HepG2 (cell line): ENCODE measurements around the gene EEF1AKMT4. TPM values are rescaled to one million over a fixed set of nuclear protein-coding genes. Genes with fewer than 3 reads are reported as not detected.
A peak's percentile ranks its signal among the peaks of the same experiment; 100 is the strongest.

Source experiments
- ARID2 ChIP-seq: sonication (generic); formaldehyde crosslinking; IDR thresholded peaks from 2 replicates; pipeline ENCODE4 v1.8.1; 2022; ENCODE audit warnings: mild to moderate bottlenecking, missing genetic modification reagents, borderline replicate concordance
- CENPBD1 ChIP-seq: sonication (generic); formaldehyde crosslinking; IDR thresholded peaks from 2 replicates; pipeline ENCODE4 v1.8.0; 2022; ENCODE audit warnings: missing genetic modification reagents, low read depth, mild to moderate bottlenecking, borderline replicate concordance
- FOXO4 ChIP-seq: sonication (generic); formaldehyde crosslinking; conservative IDR thresholded peaks from 2 replicates; pipeline ENCODE4 v1.8.1; 2023; ENCODE audit warnings: missing genetic modification reagents
- HOXA7 ChIP-seq: sonication (generic); formaldehyde crosslinking; IDR thresholded peaks from 2 replicates; pipeline ENCODE4 v1.8.1; 2022; ENCODE audit warnings: mild to moderate bottlenecking, missing genetic modification reagents, moderate library complexity
- IKZF4 ChIP-seq: sonication (generic); formaldehyde crosslinking; IDR thresholded peaks from 2 replicates; pipeline ENCODE4 v1.5.1; 2020; ENCODE audit warnings: borderline replicate concordance, mild to moderate bottlenecking, low read depth, missing genetic modification reagents; ENCODE audit errors: not compliant biosample characterization
- JUN ChIP-seq: sonication (generic); formaldehyde crosslinking; IDR thresholded peaks from 2 replicates; pipeline ENCODE4 v1.4.0; 2020; ENCODE audit warnings: mild to moderate bottlenecking, missing genetic modification reagents
- MIXL1 ChIP-seq: IDR thresholded peaks from 2 replicates; pipeline ENCODE4 v1.6.1; 2016
- MTA1 ChIP-seq: sonication (generic); formaldehyde crosslinking; IDR thresholded peaks from 2 replicates; pipeline ENCODE4 v1.4.0; 2020; ENCODE audit warnings: missing genetic modification reagents, mild to moderate bottlenecking, borderline replicate concordance
- MXI1 ChIP-seq: IDR thresholded peaks from 3 replicates; pipeline ENCODE4 v1.6.1; 2012; ENCODE audit warnings: low read depth, low read length, inconsistent platforms, borderline replicate concordance
- RERE ChIP-seq: IDR thresholded peaks from 2 replicates; pipeline ENCODE4 v1.6.1; 2016; ENCODE audit warnings: low read depth, missing genetic modification reagents, missing compliant biosample characterization
- RXRA ChIP-seq: sonication (generic); formaldehyde crosslinking; IDR thresholded peaks from 2 replicates; pipeline ENCODE4 v1.5.1; 2020; ENCODE audit warnings: missing genetic modification reagents
- SNAPC2 ChIP-seq: sonication (generic); formaldehyde crosslinking; IDR thresholded peaks from 2 replicates; pipeline ENCODE4 v1.8.1; 2022; ENCODE audit warnings: mild to moderate bottlenecking, missing genetic modification reagents
- SPEN ChIP-seq: sonication (generic); formaldehyde crosslinking; IDR thresholded peaks from 2 replicates; pipeline ENCODE4 v1.5.1; 2020; ENCODE audit warnings: low read depth, mild to moderate bottlenecking, missing genetic modification reagents
- ZBTB44 ChIP-seq: sonication (generic); formaldehyde crosslinking; IDR thresholded peaks from 2 replicates; pipeline ENCODE4 v1.4.0; 2020; ENCODE audit warnings: missing genetic modification reagents
- ZNF687 ChIP-seq: sonication (generic); formaldehyde crosslinking; IDR thresholded peaks from 2 replicates; pipeline ENCODE4 v1.5.1; 2020; ENCODE audit warnings: mild to moderate bottlenecking, missing genetic modification reagents, moderate library complexity
- polyA plus RNA-seq, 8 experiments: library from polyadenylated mRNA; depleted of rRNA in 3 of 8; stranded (reverse) in 7 of 8; unstranded in 1 of 8; fragments of >200 nt; fragmentation: Illumina TruSeq in 4 of 8; extraction: Trizol in 4 of 8; gene quantifications; 2 replicates each; pipeline versions ENCODE4 v1.2.1 to v1.2.3, GENCODE V29; 2011 to 2016; ENCODE audit warnings: low read depth in 4 of 8, missing spikeins in 1 of 8, mixed read lengths in 1 of 8; ENCODE audit not compliant: insufficient read depth in 1 of 8
- total RNA-seq, 5 experiments: library from RNA; depleted of rRNA; stranded (reverse); fragments of >200 nt; fragmentation: Illumina TruSeq; extraction: Trizol; gene quantifications; 2 replicates each; pipeline ENCODE4 v1.2.3, GENCODE V29; 2016; ENCODE audit warnings: low read depth in 1 of 5

The EEF1AKMT4 gene
- total and polyA plus RNA-seq, 2 of the 13 experiments (the other 11 are each of a cell fraction or from before 2014, with no cell fraction given) = 13.1 to 15.8 TPM

- TF ChIP-seq SNAPC2 (CRISPR knock-in tag) (no peak), ZNF687 (CRISPR knock-in tag) (peak; percentile 55), CENPBD1 (CRISPR knock-in tag) (no peak), RERE (CRISPR knock-in tag) (no peak), MIXL1 (CRISPR knock-in tag) (no peak), MXI1 (peak; percentile 27; the same call in 1 of the 3 replicates), RXRA (CRISPR knock-in tag) (no peak), JUN (CRISPR knock-in tag) (no peak), HOXA7 (CRISPR knock-in tag) (no peak), FOXO4 (CRISPR knock-in tag) (no peak), ARID2 (CRISPR knock-in tag) (no peak), IKZF4 (CRISPR knock-in tag) (no peak), ZBTB44 (CRISPR knock-in tag) (no peak), SPEN (CRISPR knock-in tag) (no peak), MTA1 (no peak)
Observed at GRCh38 chr3:184230081-184230602, 19.3 kb upstream of the EEF1AKMT4 start (continued).
